ENCODE measurements around the gene GSG1.
A peak's percentile ranks its signal among the peaks of the same experiment; 100 is the strongest.
"Not testable (repeated sequence)": the region's sequence is repeated elsewhere in the genome, so short reads cannot be mapped to it uniquely, and the experiment has no call there.

GSG1 gene

DNA sequence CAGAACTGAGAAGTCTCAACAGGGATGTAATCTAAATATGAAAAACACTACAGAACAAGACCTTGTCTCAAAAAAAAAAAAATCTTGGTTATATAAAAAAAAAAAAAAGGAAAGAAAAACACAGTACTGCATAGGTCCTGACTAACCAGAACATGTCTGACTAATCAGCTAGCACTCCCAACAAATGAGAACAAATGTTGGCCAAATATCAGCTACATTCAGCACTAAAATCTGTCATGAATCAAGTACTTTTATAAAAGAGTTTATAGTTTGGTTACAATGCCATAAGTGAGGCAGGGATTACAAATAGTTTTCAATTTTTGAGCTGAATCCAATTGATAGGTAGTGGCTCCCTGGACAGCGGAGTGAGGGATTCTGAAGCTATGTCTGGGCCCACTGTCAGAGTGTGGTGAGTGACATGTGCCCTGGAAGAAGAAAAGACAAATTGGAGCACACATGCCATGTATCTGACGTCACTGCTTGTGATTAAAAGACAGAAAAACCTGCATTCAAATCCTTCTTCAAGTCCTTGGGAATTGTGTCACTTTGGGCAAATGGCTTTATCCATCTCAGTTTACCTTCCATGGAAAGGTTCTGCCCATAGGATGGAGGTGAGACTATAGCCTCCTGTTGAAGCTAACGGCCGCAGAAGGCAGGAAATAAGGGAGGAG, 64.8 kb downstream of the GSG1 start:
- Mint-ChIP-seq H3K9me3 (no peaks in the 10 kb centered on the region), H3K4me1 (peaks cover 17% of the 10 kb centered on the region), H3K27ac (peak overlapping the region in 1 of 3 experiments; percentile 13), H3K36me3 (ENCODE audit: low read depth) (no peaks in the 10 kb centered on the region), H3K4me3 (peak overlapping the region in 1 of 3 experiments; percentile 13), H3K27me3 (ENCODE audit: low read depth) (peaks cover 4% of the 10 kb centered on the region)
- TF ChIP-seq, protein P1, sequence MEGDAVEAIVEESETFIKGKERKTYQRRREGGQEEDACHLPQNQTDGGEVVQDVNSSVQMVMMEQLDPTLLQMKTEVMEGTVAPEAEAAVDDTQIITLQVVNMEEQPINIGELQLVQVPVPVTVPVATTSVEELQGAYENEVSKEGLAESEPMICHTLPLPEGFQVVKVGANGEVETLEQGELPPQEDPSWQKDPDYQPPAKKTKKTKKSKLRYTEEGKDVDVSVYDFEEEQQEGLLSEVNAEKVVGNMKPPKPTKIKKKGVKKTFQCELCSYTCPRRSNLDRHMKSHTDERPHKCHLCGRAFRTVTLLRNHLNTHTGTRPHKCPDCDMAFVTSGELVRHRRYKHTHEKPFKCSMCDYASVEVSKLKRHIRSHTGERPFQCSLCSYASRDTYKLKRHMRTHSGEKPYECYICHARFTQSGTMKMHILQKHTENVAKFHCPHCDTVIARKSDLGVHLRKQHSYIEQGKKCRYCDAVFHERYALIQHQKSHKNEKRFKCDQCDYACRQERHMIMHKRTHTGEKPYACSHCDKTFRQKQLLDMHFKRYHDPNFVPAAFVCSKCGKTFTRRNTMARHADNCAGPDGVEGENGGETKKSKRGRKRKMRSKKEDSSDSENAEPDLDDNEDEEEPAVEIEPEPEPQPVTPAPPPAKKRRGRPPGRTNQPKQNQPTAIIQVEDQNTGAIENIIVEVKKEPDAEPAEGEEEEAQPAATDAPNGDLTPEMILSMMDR (IDR thresholded peaks at IDR 0.05; ENCODE audit: unreplicated experiment in 3 of 3) = no peak

DNA sequence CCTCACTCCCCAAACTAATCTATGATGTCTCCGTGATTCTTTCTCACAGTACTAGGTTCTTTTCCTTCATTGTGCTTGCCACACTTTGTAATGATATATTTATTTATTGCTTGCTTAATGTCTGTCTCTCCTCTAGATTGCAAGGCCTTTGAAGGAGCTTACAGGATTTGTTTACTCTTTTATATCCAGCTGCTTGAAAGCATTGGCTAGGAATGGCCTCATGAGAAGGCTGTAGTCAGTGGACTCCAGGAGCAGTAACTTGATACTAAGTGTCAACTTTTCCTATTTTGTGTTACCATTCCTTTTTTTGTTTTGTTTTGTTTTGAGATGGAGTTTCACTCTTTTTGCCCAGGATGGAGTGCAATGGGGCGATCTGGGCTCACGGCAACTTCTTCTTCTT, 66.6 kb downstream of the GSG1 start:
- no peaks in the 10 kb centered on the region for H3K27me3 Mint-ChIP-seq (ENCODE audit: low read depth)
- H3K4me1 Mint-ChIP-seq = peaks cover 17% of the 10 kb centered on the region
- TF ChIP-seq, protein P1 (IDR thresholded peaks at IDR 0.05; ENCODE audit: unreplicated experiment in 3 of 3) = no peak
- H3K9me3 Mint-ChIP-seq = no peaks in the 10 kb centered on the region
- H3K4me3 Mint-ChIP-seq = no peak overlapping the region
- H3K36me3 Mint-ChIP-seq (ENCODE audit: low read depth) = no peaks in the 10 kb centered on the region
- peak overlapping the region in 1 of 3 experiments; percentile 35 for H3K27ac Mint-ChIP-seq

DNA sequence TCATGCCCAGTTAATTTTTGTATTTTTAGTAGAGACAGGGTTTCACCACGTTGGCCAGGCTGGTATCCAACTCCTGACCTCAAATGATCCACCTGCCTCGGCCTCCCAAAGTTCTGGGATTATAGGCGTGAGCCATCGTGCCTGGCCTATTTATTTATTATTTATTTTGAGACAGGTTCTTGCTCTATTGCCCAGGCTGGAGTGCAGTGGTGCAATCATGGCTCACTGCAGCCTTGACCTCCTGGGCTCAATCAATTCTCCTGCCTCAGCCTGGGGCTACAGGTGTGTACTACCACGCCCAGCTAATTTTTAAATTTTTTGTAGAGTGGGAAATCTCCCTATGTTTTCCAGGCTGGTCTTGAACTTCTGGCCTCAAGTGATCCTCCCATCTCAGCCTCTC, 68.1 kb downstream of the GSG1 start:
- not testable (repeated sequence) for H3K27me3 Mint-ChIP-seq (ENCODE audit: low read depth); H3K4me3 Mint-ChIP-seq; H3K27ac Mint-ChIP-seq; H3K36me3 Mint-ChIP-seq (ENCODE audit: low read depth); H3K9me3 Mint-ChIP-seq
- H3K4me1 Mint-ChIP-seq = peaks cover 17% of the 10 kb centered on the region

All from nephron (organoid).